A549 (cell line): Measurements from ENCODE around the gene SENP8.

Experiments
- EHMT2 ChIP-seq: fragments of 200-600 bp; sonication (generic); IDR thresholded peaks from 2 replicates; pipeline ENCODE4 v1.6.1; 2016; ENCODE audit warnings: antibody characterized with exemption, low read depth, mild to moderate bottlenecking, moderate library complexity
- EP300 ChIP-seq, 2 experiments: fragments of >200 bp; sonication (Bioruptor Twin); formaldehyde crosslinking; IDR thresholded peaks; 2 replicates in 1 of 2; 3 replicates in 1 of 2; pipeline ENCODE4 v1.6.1; 2016 to 2017
- GATA3 ChIP-seq: IDR thresholded peaks from 2 replicates; pipeline ENCODE4 v1.6.1; 2012; ENCODE audit warnings: borderline replicate concordance
- KDM1A ChIP-seq: fragments of 200-600 bp; sonication (generic); IDR thresholded peaks from 2 replicates; pipeline ENCODE4 v1.6.1; 2016; ENCODE audit warnings: low read depth, mild to moderate bottlenecking
- NR3C1 ChIP-seq: fragments of >200 bp; sonication (Bioruptor Twin); formaldehyde crosslinking; IDR thresholded peaks from 3 replicates; pipeline ENCODE4 v1.6.1; 2017
- TF ChIP-seq, protein P1 (sequence below): IDR thresholded peaks from 2 replicates; pipeline ENCODE4 v1.6.1; 2012
- TF ChIP-seq, protein P2 (sequence below): fragments of >200 bp; sonication (Bioruptor Twin); formaldehyde crosslinking; IDR thresholded peaks from 3 replicates; pipeline ENCODE4 v1.5.1; 2016
- TF ChIP-seq, protein P3 (sequence below): fragments of 200-600 bp; sonication (generic); IDR thresholded peaks from 2 replicates; pipeline ENCODE4 v1.6.1; 2016; ENCODE audit warnings: antibody characterized with exemption, mild to moderate bottlenecking, moderate library complexity

DNA sequence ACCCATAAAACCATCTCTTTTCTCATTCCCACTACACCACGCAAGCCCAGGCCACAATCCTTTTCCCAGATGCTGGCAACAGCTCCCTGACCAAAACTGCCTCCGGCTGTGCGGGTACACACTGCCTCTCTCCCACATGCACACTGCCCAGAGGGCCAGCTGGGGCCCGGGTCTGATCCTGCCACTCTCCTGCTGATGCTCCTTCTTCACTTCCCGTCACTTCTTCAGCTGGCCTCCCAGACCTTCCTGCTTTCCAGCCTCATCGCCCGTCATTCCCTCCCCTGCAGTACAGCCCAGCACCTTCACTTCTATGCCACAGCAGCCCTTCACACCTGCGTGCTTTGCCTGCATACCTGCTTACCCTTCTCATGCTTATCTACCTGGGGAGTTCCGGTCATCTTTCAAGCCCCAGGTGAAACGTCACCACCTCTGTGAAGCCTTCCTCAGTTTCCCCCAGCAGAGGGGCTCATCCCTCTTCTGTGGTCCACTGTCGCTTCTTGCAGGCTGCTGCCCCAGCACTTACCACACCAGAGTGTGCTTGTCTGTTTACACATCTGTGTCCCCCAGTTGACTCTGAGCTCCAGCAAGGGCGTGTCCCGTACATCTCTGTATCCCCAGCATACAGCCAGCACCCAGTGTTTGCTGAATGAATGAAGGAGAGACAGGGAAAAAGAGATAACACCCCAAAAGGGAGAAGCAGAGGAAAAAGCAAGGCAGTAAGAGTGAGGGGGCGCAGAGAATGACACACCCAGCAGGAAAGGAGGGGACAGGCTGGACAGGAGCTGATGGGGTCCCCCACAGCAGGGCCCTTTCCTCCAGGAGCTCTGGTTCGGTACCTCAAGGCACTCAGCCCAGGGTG lies 57.2 kb downstream of the SENP8 start:
- TF ChIP-seq EP300 (IDR thresholded peaks at IDR 0.05) (no peak), GATA3 (no peak), NR3C1 (no peak), KDM1A (no peak), EHMT2 (no peak)
- TF ChIP-seq, protein P1, sequence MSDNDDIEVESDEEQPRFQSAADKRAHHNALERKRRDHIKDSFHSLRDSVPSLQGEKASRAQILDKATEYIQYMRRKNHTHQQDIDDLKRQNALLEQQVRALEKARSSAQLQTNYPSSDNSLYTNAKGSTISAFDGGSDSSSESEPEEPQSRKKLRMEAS = no peak
- TF ChIP-seq, protein P2, sequence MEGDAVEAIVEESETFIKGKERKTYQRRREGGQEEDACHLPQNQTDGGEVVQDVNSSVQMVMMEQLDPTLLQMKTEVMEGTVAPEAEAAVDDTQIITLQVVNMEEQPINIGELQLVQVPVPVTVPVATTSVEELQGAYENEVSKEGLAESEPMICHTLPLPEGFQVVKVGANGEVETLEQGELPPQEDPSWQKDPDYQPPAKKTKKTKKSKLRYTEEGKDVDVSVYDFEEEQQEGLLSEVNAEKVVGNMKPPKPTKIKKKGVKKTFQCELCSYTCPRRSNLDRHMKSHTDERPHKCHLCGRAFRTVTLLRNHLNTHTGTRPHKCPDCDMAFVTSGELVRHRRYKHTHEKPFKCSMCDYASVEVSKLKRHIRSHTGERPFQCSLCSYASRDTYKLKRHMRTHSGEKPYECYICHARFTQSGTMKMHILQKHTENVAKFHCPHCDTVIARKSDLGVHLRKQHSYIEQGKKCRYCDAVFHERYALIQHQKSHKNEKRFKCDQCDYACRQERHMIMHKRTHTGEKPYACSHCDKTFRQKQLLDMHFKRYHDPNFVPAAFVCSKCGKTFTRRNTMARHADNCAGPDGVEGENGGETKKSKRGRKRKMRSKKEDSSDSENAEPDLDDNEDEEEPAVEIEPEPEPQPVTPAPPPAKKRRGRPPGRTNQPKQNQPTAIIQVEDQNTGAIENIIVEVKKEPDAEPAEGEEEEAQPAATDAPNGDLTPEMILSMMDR = no peak
- TF ChIP-seq, protein P3, sequence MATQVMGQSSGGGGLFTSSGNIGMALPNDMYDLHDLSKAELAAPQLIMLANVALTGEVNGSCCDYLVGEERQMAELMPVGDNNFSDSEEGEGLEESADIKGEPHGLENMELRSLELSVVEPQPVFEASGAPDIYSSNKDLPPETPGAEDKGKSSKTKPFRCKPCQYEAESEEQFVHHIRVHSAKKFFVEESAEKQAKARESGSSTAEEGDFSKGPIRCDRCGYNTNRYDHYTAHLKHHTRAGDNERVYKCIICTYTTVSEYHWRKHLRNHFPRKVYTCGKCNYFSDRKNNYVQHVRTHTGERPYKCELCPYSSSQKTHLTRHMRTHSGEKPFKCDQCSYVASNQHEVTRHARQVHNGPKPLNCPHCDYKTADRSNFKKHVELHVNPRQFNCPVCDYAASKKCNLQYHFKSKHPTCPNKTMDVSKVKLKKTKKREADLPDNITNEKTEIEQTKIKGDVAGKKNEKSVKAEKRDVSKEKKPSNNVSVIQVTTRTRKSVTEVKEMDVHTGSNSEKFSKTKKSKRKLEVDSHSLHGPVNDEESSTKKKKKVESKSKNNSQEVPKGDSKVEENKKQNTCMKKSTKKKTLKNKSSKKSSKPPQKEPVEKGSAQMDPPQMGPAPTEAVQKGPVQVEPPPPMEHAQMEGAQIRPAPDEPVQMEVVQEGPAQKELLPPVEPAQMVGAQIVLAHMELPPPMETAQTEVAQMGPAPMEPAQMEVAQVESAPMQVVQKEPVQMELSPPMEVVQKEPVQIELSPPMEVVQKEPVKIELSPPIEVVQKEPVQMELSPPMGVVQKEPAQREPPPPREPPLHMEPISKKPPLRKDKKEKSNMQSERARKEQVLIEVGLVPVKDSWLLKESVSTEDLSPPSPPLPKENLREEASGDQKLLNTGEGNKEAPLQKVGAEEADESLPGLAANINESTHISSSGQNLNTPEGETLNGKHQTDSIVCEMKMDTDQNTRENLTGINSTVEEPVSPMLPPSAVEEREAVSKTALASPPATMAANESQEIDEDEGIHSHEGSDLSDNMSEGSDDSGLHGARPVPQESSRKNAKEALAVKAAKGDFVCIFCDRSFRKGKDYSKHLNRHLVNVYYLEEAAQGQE = no peak
